NCI-H1092 (cell line): ENCODE measurements around the gene UCHL3.
A peak's percentile ranks its signal among the peaks of the same experiment; 100 is the strongest.

ENCODE experiments used
- DNase-seq: peaks from one replicate; lab custom pipeline; 2025; lab: John Stamatoyannopoulos, UW

UCHL3 gene

GRCh38 chr13:75547917-75548316 lies 1.7 kb upstream of the UCHL3 start:
- DNase-seq = no peak

- peak; percentile 7 for DNase-seq
These were observed 572 bp downstream of the UCHL3 start for GRCh38 chr13:75550159-75550567.

- DNase-seq = no peak
These were observed 4.9 kb downstream of the UCHL3 start for GRCh38 chr13:75554464-75554863.

GRCh38 chr13:75554981-75555380 lies 5.4 kb downstream of the UCHL3 start:
- DNase-seq = no peak

- no peak for DNase-seq
These were observed 6.2 kb downstream of the UCHL3 start for GRCh38 chr13:75555836-75556235.

GRCh38 chr13:75556961-75557360 lies 7.4 kb downstream of the UCHL3 start:
- no peak for DNase-seq

- no peak for DNase-seq
These were observed 8.7 kb downstream of the UCHL3 start for GRCh38 chr13:75558145-75558840.

GRCh38 chr13:75566658-75567057 lies 17.1 kb downstream of the UCHL3 start:
- DNase-seq = no peak

- DNase-seq = no peak
These were observed 20.0 kb downstream of the UCHL3 start for GRCh38 chr13:75569576-75569975.

GRCh38 chr13:75579529-75579928 lies 29.9 kb downstream of the UCHL3 start:
- DNase-seq = no peak

GRCh38 chr13:75581874-75582640 lies 32.5 kb downstream of the UCHL3 start:
- no peak for DNase-seq

- no peak for DNase-seq
These were observed 33.5 kb downstream of the UCHL3 start for GRCh38 chr13:75583091-75583490.

GRCh38 chr13:75585153-75585552 lies 35.6 kb downstream of the UCHL3 start:
- no peak for DNase-seq

- DNase-seq = no peak
These were observed 38.1 kb downstream of the UCHL3 start for GRCh38 chr13:75587679-75588078.

- no peak for DNase-seq
These were observed 47.1 kb downstream of the UCHL3 start for GRCh38 chr13:75596657-75597182.

GRCh38 chr13:75600371-75600770 lies 50.8 kb downstream of the UCHL3 start:
- no peak for DNase-seq

- DNase-seq = no peak
These were observed 53.4 kb downstream of the UCHL3 start for GRCh38 chr13:75603038-75603437.

- no peak for DNase-seq
These were observed 57.9 kb downstream of the UCHL3 start for GRCh38 chr13:75607447-75607846.

- no peak for DNase-seq
These were observed 60.9 kb downstream of the UCHL3 start for GRCh38 chr13:75610466-75610865.

- DNase-seq = no peak
These were observed 62.8 kb downstream of the UCHL3 start for GRCh38 chr13:75612354-75612753.

- no peak for DNase-seq
These were observed 67.6 kb downstream of the UCHL3 start for GRCh38 chr13:75617230-75617629.

- no peak for DNase-seq
These were observed 68.7 kb downstream of the UCHL3 start for GRCh38 chr13:75618308-75618707.

GRCh38 chr13:75620020-75620419 lies 70.4 kb downstream of the UCHL3 start:
- no peak for DNase-seq
